22Rv1 (cell line): ENCODE results near the gene SMYD1.

Experiments used
- ZFX ChIP-seq: fragments of 450-650 bp; IDR thresholded peaks from 2 replicates; pipeline ENCODE4 v1.6.1; 2017; ENCODE audit warnings: antibody characterized with exemption, borderline replicate concordance
- TF ChIP-seq, protein P1 (sequence below): fragments of 450-650 bp; IDR thresholded peaks from 2 replicates; pipeline ENCODE4 v1.5.1; 2017; ENCODE audit warnings: mild to moderate bottlenecking

DNA sequence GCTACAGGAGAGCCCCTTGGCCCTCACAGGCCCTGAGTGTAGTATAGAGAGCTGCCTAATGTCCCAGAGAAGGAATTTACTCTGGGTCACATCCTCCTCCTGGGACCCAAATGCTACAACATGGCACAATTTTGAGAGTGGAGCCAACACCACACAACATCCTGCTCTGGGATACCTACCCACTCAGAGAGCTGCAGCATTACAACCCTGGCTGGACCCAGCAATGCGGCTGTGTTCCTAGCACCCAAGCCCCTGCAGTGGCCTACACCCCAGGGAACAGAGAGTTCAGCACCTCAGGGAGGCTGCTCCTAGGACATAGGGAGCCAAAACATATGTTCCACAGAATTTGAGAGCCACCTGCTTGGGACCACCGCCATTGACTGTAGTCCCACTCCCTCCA, 79.5 kb downstream of the SMYD1 start:
- TF ChIP-seq, protein P1, sequence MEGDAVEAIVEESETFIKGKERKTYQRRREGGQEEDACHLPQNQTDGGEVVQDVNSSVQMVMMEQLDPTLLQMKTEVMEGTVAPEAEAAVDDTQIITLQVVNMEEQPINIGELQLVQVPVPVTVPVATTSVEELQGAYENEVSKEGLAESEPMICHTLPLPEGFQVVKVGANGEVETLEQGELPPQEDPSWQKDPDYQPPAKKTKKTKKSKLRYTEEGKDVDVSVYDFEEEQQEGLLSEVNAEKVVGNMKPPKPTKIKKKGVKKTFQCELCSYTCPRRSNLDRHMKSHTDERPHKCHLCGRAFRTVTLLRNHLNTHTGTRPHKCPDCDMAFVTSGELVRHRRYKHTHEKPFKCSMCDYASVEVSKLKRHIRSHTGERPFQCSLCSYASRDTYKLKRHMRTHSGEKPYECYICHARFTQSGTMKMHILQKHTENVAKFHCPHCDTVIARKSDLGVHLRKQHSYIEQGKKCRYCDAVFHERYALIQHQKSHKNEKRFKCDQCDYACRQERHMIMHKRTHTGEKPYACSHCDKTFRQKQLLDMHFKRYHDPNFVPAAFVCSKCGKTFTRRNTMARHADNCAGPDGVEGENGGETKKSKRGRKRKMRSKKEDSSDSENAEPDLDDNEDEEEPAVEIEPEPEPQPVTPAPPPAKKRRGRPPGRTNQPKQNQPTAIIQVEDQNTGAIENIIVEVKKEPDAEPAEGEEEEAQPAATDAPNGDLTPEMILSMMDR, result no peak
- TF ChIP-seq ZFX, result no peak
